Activated CD4-positive, alpha-beta T cell treated with anti-CD3 and anti-CD28 coated beads, Interleukin-2, amount 10 ng/mL, durations not matched to agents 24 days and 14 days (primary cell): ENCODE data around the gene PARN. TPM values are rescaled to one million over a fixed set of nuclear protein-coding genes. Genes with fewer than 3 reads are reported as not detected.

Experiments used
- DNase-seq: peaks from one replicate; pipeline ENCODE4 v3.0.0; 2022
- H3K27ac Mint-ChIP-seq: one replicate; pipeline ENCODE4 v1.8.0; 2022; ENCODE audit warnings: mild to moderate bottlenecking, mixed read lengths
- H3K27me3 Mint-ChIP-seq: one replicate; pipeline ENCODE4 v1.8.0; 2022; ENCODE audit warnings: mixed read lengths
- H3K36me3 Mint-ChIP-seq: one replicate; pipeline ENCODE4 v1.8.0; 2022; ENCODE audit warnings: low read depth, mild to moderate bottlenecking, mixed read lengths
- H3K4me1 Mint-ChIP-seq: one replicate; pipeline ENCODE4 v1.8.0; 2021; ENCODE audit warnings: mixed read lengths
- H3K4me3 Mint-ChIP-seq: one replicate; pipeline ENCODE4 v1.8.0; 2022; ENCODE audit warnings: mild to moderate bottlenecking, moderate library complexity, mixed read lengths
- H3K9me3 Mint-ChIP-seq: one replicate; pipeline ENCODE4 v1.8.0; 2021; ENCODE audit warnings: mixed read lengths
- intact Hi-C: fragments of 100-400 bp; cut with micrococcal nuclease; formaldehyde crosslinking; loops from one replicate; pipeline ENCODE4 v1.15.1; 2023
- total RNA-seq: library from RNA; stranded (reverse); gene quantifications from 2 replicates; pipeline ENCODE4 v1.2.3, GENCODE V29; 2022

PARN gene
- total RNA-seq, 1 donor from 2014 or later = 58.6 TPM

DNA sequence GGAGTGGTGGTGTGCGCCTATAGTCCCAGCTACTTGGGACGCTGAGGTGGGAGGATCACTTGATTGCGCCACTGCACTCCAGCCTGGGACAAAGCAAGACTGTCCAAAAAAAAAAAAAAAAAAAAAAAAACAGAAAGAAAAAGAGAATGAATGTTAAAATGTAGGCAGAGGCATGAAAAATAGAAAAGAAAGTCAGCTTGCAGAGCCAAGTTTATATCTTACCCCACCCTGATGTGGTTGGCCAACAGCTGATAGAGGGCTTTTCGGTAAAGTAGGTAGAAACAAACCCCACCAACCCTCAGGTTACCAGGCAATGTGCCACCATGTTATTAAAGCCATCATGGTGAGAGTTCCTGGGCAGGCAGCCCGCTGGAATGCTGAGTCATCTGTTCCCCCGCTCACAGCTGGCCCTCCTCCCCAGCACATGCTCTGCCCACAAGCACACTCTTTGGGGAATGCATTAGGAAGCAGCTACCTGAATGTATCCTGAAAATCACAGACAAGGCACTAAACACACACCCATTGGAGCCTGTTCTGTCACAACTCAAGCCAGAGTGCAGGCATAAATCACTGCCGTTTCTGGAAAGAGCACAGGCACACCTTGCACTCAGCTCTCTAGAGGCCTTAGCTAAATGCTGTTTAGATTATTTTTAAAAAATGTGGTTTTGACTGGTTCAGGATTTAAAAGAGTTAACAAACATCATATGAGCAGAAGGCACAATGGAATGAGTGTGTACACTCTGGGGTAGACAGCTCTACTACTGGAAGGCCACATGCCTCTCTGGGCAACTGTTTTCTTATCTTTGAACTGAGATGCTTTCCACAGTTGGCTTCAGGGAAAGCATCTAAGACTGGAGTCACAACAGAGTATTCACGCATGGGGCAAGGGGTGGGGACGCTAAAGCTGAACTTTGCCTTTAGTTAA is 128.5 kb downstream of the PARN start:
- intact Hi-C loops = no loop called here
- Mint-ChIP-seq H3K4me3 (no peak overlapping the region), H3K27ac (no peak overlapping the region), H3K4me1 (peaks cover 14% of the 10 kb centered on the region), H3K27me3 (no peaks in the 10 kb centered on the region), H3K36me3 (peaks cover 2% of the 10 kb centered on the region), H3K9me3 (no peaks in the 10 kb centered on the region)
- DNase-seq = no peak

DNA sequence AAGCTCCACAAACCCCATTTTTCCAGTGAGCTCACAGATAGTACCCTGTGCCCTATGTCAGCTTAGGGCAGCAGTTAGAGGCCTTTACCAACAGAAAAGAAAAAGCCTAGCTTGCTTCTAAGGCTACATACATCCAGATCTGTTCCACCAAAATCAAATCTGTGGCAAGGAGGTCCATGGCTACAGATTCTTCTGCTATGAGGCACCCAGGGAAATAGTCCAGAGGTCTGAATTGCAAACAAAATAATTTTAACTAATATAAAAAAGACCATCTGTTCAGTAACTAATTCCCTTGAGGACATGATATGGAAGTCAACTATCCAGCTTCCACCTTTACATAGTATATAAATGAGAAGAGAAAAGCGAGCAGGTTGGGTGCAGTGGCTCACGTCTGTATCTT is 129.3 kb downstream of the PARN start:
- no peak overlapping the region for H3K27ac Mint-ChIP-seq
- intact Hi-C loops = no loop called here

DNA sequence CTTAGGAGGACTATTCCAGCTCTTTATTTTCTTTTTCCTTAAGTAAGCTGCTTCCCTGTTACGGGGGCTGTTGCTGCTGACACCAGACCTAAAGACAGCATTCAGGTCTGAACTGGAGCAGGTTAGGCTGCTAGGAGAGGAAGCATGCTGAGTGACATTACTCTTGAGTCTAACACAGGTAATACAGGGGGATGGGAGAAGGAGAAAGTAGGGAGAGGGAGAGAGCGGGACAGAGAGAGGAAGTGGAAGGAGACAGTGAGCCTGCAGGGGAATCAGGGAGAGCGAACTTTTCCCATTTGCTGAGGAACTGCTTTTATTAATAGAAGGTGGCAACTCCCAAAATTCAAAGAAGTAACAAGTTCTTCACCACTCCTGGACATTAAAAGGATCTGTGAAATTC is 130.9 kb downstream of the PARN start:
- intact Hi-C loops = no loop called here
- no peak for DNase-seq
- H3K27me3 Mint-ChIP-seq = no peaks in the 10 kb centered on the region
- no peaks in the 10 kb centered on the region for H3K36me3 Mint-ChIP-seq
- peak overlapping the region; percentile 5 for H3K27ac Mint-ChIP-seq
- H3K4me1 Mint-ChIP-seq = peaks cover 7% of the 10 kb centered on the region
- no peaks in the 10 kb centered on the region for H3K9me3 Mint-ChIP-seq
- no peak overlapping the region for H3K4me3 Mint-ChIP-seq

More for the DNA sequence above, 129.3 kb downstream of the PARN start:
- no peak overlapping the region for H3K4me3 Mint-ChIP-seq
- peaks cover 10% of the 10 kb centered on the region for H3K4me1 Mint-ChIP-seq
- no peaks in the 10 kb centered on the region for H3K27me3 Mint-ChIP-seq
- no peak for DNase-seq
- H3K9me3 Mint-ChIP-seq = no peaks in the 10 kb centered on the region
- no peaks in the 10 kb centered on the region for H3K36me3 Mint-ChIP-seq

DNA sequence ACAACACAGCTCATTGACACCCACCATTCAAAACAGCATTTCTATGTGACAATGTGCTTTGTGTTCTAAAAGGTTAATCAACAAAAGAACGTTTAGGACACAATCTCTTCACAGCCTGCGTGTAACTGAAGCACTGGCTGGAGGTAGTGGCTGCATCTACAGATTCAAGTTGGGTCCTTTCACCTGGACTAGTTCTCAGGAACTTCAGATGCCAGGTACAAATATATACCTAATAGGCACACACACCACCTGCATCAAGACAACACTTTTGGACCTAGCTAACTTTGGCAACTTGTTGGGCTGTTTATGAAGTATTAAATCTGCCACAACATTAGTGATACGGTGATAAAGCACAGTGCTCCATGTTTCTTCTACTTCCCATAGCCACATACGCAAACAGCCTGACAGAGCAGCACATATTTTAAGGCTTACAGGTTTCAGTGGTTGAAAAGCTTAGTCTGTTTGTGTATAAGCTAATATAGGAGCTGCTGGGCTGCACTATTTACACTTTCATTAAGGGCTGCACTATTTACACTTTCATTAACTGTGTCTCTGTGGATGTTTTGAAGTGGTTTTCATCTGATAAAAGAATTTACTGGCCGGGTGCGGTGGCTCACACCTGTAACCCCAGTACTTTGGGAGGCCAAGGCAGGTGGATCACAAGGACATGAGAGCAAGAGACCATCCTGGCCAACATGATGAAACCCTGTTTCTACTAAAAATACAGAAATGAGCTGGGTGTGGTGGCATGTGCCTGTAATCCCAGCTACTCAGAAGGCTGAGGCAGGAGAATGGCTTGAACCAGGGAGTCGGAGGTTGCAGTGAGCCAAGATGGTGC is 132.6 kb downstream of the PARN start:
- Mint-ChIP-seq H3K4me3 (no peak overlapping the region), H3K9me3 (no peaks in the 10 kb centered on the region), H3K27me3 (no peaks in the 10 kb centered on the region), H3K36me3 (no peaks in the 10 kb centered on the region), H3K27ac (no peak overlapping the region), H3K4me1 (peaks cover 8% of the 10 kb centered on the region)
- intact Hi-C loops = no loop called here
- no peak for DNase-seq

DNA sequence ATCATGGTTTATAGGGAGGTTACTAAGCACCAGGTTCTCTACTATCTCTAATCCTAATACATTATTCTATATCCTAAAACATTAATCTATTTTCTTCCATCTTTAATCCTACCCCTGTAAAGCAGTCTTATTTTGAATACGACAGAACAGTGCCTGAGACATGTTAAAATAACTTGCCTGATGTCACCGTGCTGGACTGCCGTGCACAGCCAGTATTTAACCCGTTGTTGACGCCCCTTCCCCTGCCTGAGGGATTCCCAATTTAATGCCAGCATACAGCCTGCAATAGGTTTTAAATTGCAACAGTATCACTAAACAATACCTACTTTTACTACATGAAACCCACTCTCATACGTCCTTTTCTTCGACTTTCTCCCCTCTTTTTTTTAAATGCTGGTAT is 133.3 kb downstream of the PARN start:
- Mint-ChIP-seq H3K27me3 (no peaks in the 10 kb centered on the region), H3K36me3 (no peaks in the 10 kb centered on the region), H3K4me1 (peaks cover 13% of the 10 kb centered on the region), H3K4me3 (no peak overlapping the region), H3K9me3 (no peaks in the 10 kb centered on the region), H3K27ac (no peak overlapping the region)
- no peak for DNase-seq
- intact Hi-C loops = no loop called here

DNA sequence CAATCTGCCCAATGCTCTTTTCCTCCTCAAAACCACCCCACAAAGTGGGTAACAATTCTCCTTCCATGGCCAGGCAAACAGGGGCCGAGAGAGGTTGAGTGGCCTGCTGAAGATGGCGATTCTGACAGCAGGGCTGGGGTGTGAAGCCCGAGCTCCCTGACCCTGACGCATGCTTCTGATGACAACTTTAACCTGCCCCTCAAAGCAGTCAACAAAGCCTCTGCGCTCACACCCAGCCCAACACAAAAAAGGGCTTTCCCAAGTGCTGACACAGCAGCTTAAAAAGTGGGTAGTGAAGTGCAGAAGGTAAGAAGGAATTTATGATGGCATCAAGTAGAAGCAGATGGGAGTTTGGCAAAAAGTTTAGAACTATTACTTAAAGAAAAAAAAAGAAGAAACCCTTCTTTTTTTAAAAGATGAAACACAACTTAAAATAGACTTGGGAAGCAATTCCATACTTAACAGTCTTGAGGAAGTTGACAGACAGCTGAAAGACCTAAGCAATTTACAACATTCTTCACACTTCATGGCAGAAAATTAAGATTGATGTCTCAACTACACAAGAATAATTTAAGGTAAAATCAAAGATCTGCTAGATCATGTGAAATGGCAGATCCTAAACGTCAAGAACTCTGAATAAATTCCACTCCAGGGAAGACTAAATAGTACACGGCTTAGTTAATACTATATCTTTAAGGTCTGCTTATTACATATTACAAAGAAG is 133.9 kb downstream of the PARN start:
- no peak overlapping the region for H3K4me3 Mint-ChIP-seq
- no peak overlapping the region for H3K27ac Mint-ChIP-seq
- H3K27me3 Mint-ChIP-seq = no peaks in the 10 kb centered on the region
- DNase-seq = no peak
- H3K36me3 Mint-ChIP-seq = no peaks in the 10 kb centered on the region
- peaks cover 11% of the 10 kb centered on the region for H3K4me1 Mint-ChIP-seq
- H3K9me3 Mint-ChIP-seq = no peaks in the 10 kb centered on the region
- intact Hi-C loops = no loop called here

DNA sequence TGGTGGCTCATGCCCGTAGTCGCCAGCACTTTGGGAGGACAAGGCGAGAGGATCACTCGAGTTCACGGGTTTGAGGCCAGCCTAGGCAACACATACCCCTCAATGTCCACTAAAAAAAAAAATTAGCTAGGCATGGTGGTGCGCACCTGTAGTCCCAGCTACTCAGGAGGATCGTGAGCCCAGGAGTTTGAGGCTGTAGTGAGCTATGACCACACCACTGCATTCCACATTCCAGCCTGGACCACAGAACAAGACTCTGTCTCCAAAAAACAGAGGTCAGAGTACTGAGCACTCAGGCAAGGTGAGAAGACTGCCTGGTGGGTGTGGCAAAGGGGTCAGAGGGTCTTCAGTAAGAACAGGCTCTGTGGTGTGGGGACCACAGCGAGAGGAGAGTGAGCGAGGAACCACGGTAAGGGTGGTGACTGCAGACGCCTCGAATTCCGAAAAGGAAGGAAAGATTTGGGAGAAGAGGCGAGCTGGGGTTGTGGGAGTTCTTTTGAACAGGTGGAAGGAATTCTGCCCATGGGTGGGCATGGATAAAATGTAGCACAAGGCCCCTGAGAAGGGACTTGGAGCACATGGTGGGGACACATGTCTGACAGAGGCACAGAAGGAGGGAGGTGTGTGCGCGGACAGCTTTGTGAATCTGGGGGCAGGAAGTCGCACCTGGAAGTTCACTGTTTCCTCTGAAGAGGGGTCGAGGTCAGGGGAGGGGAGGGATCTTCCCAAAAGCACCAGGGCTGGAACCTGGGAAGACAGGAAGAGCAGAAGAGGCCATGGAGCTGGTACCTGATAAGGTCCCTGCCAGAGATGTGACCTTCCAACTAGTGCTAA is 134.6 kb downstream of the PARN start:
- H3K27me3 Mint-ChIP-seq = no peaks in the 10 kb centered on the region
- no peak overlapping the region for H3K4me3 Mint-ChIP-seq
- H3K9me3 Mint-ChIP-seq = no peaks in the 10 kb centered on the region
- no peak for DNase-seq
- H3K4me1 Mint-ChIP-seq = peaks cover 11% of the 10 kb centered on the region
- intact Hi-C loops = no loop called here
- peak overlapping the region; percentile 21 for H3K27ac Mint-ChIP-seq
- no peaks in the 10 kb centered on the region for H3K36me3 Mint-ChIP-seq

DNA sequence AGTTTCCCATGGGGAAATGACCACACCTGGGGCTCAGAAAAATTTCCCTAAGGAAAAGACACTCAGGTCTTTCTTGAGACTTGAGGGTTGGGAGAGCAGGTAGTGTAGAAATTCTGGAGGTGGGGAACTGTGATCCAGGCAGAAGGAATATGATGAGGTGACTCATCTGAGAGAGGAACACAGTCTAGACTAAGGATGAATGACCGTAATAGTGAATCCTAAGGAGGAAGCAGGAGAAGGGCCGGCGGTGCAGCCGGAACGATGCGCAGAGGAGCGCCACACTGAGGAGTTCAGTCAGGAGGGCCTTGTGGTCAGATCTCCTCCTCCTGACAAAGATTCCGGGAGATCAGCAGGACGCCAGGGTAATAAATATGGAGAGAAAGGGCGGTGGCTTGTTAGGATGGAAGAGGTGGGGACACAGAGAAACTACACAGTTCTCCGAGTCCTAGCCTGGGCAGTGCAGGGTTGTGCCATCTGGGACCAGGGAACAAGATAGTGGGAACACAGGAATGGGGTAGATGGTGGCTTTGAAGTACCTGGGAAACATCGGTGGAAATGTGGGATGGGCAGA is 135.6 kb downstream of the PARN start:
- H3K4me1 Mint-ChIP-seq = peaks cover 11% of the 10 kb centered on the region
- no peak overlapping the region for H3K4me3 Mint-ChIP-seq
- DNase-seq = no peak
- no peak overlapping the region for H3K27ac Mint-ChIP-seq
- no peaks in the 10 kb centered on the region for H3K36me3 Mint-ChIP-seq
- H3K27me3 Mint-ChIP-seq = no peaks in the 10 kb centered on the region
- no peaks in the 10 kb centered on the region for H3K9me3 Mint-ChIP-seq
- intact Hi-C loops = no loop called here

DNA sequence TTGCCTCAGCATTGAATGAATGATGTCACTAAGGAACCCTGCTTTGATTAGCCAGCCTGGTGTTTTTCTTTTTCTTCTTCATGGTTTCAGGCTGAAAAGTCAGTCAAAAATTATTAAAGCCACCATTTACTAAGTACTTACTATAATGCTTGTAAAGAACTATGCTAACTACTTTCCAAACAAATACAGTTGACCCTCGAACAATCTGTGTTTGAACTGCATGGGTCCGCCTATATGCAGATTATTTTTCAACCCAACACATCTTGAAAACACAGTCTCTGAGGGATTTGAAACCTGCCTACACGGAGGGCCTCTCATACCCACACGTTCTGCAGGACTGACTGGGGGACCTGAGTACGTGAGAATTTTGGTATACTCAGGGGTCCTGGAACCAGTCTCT is 136.3 kb downstream of the PARN start:
- Mint-ChIP-seq H3K36me3 (no peaks in the 10 kb centered on the region), H3K27me3 (no peaks in the 10 kb centered on the region), H3K9me3 (no peaks in the 10 kb centered on the region), H3K27ac (no peak overlapping the region), H3K4me3 (no peak overlapping the region), H3K4me1 (peaks cover 11% of the 10 kb centered on the region)
- DNase-seq = no peak
- intact Hi-C loops = no loop called here

DNA sequence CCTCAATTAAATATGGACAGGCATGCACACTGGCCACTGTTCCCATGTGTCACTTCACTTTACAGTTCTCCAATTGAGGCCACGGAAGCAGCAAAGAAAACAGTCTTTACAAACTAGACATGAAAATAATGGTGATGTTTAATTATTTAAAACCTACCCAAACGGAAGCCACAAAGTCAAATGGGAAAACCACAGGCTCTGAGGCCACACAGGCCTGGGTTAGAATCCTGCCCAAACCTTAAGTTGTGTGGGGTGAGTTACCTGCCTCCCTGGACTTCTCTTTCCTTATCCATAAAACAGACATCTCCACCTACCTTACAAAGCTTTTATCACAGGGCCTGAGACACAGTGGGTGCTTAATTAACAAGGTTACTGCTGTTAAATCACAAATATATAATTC is 137.4 kb downstream of the PARN start:
- no peak overlapping the region for H3K4me3 Mint-ChIP-seq
- peaks cover under 1% of the 10 kb centered on the region for H3K36me3 Mint-ChIP-seq
- H3K27ac Mint-ChIP-seq = peak overlapping the region; percentile 27
- H3K27me3 Mint-ChIP-seq = no peaks in the 10 kb centered on the region
- no peaks in the 10 kb centered on the region for H3K9me3 Mint-ChIP-seq
- no peak for DNase-seq
- intact Hi-C loops = no loop called here
- H3K4me1 Mint-ChIP-seq = peaks cover 18% of the 10 kb centered on the region

DNA sequence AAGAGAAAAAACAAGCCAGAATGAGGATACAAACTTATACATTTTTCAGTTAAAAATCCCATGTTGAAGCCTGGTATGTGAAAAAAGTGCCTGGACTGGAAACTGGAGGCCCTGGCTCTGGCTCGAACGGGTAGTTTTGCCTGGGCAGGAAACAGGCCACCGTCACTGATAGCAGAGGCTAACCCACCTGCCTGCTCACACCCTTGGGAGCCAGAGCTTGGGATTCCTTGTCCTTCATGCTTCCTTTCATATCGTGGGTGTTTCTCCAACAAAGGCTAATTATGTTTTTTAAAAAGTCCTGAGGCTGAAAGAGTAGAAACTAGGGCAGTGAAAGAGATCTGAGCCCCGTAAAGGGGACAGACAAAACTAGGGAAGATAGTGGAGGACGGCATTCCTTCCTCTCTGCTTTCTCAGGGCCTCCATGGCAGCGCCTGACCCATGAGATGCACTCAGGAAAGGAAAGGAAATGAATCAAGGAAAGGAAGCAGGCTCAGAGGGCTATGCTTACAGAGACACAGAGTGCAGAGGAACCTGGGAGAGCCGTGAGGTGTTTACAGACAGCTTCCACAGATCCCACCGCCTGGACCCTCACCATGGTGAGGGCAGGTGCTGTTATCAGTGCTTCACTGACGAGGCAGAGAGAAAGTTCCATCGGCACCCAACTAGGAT is 138.1 kb downstream of the PARN start:
- Mint-ChIP-seq H3K9me3 (no peaks in the 10 kb centered on the region), H3K27ac (no peak overlapping the region), H3K36me3 (peaks cover 2% of the 10 kb centered on the region), H3K4me3 (no peak overlapping the region), H3K27me3 (no peaks in the 10 kb centered on the region), H3K4me1 (peaks cover 20% of the 10 kb centered on the region)
- intact Hi-C loops = no loop called here
- no peak for DNase-seq

DNA sequence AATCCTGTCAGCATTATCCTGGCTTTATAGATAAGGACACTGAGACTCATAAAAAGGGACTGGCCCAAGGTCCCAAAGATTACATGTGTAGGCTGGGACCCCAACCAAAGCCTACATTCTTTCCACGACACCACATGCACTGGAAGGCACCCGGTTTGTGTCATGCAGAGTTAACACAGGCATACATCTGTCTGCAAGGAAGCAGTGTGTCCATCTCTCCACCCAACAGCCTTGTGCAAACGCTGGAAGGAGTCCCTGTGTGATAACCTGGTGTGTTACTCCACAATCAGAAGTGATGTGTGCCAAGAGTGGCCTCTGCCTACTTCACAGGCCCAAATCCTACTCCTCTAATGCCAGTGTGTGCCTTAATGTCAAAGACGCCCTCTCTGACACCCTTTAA is 139.8 kb downstream of the PARN start:
- intact Hi-C loops = no loop called here

More for the DNA sequence above, 139.8 kb downstream of the PARN start:
- peaks cover 2% of the 10 kb centered on the region for H3K36me3 Mint-ChIP-seq
- DNase-seq = no peak
- H3K27me3 Mint-ChIP-seq = no peaks in the 10 kb centered on the region
- no peak overlapping the region for H3K4me3 Mint-ChIP-seq
- H3K4me1 Mint-ChIP-seq = peaks cover 20% of the 10 kb centered on the region
- no peak overlapping the region for H3K27ac Mint-ChIP-seq
- H3K9me3 Mint-ChIP-seq = no peaks in the 10 kb centered on the region
